Right forelimb (tissue), 1 donor: ENCODE data around the gene MAP3K21.

Source experiments
- DNase-seq: peaks from one replicate; pipeline ENCODE4 v3.0.0-alpha.2; 2018

Gene MAP3K21

DNA sequence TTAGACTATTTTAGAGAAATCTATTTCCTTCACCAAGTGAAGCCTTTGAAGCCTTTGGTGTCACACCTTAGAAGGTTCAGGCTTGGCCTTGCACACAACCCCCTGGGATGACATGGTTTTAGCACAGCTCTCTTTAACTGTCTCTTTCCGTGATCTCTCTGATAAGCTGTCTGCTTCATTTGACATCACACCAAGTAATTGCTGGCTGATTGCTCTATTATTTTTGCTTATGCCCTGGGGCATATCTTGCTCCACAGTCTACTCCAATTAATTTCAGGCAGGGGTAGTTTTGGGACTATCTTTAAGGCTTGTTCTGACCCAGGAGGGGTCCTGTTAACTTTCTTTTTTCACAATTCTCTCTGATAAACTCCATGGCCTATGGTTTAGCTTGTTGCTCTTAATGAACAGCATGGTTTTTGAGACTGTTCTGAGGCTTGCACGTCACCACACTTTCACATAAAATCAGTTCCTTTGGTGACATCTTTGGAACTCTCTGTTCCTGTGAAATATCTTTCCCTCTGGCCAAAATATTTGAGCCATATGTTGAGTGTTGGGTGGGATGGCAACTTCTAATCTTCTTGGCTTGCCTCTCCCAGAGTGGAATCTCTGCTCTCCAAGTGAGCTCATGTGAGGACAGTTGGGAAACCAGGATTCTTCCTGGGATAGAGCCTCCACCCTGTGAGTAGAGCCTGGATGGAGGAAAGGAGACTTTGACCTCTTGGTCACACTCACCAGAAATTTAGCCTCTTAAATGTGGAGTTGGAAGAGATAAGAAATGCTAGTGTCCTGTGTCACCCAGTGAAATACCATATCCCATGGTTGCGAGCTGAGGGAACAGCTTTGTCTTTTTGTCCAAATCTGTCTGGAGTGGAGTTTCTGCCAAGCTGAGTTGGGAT lies 63.6 kb downstream of the MAP3K21 start:
- no peak for DNase-seq

DNA sequence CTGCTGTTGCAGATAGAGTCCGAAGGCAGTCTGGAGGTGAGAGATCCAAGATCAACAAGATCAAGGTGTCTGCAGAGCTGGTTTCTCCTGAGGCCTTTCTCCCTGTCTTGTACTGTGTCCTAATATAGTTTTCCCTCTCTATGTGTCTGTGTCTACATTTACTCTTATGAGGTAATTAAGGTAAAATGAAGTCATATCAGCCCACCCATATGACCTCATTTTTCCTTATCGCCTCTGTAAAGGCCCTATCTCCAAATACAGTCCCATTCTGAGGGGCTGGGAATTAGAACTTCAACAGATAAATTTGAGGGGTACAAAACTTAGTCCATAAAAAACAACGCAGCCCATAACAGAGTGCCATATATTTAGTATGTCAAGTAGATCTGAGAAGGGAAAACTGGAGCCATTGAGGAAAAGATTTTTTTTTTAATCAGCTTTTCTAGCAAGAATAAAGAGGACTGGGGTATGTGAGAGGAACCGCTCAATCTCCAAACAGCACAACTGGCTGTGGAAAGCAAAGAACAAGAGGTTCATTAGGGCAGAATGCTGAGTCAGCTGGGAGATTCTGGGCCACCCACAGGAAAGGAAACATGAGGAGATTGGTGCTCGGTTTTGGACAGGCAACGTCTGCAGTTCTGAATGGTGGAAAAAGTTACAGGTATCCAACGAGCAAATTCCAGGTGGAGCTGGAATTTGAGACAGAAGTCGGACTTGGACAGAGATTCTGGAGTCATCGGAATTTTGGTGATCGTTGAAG lies 65.7 kb downstream of the MAP3K21 start:
- no peak for DNase-seq

- DNase-seq = no peak
Measured at GRCh38 chr1:233393926-233394680, 66.6 kb downstream of the MAP3K21 start.

GRCh38 chr1:233394860-233395717 lies 67.6 kb downstream of the MAP3K21 start:
- no peak for DNase-seq

- DNase-seq = no peak
Measured at GRCh38 chr1:233395863-233396646, 68.5 kb downstream of the MAP3K21 start.

DNA sequence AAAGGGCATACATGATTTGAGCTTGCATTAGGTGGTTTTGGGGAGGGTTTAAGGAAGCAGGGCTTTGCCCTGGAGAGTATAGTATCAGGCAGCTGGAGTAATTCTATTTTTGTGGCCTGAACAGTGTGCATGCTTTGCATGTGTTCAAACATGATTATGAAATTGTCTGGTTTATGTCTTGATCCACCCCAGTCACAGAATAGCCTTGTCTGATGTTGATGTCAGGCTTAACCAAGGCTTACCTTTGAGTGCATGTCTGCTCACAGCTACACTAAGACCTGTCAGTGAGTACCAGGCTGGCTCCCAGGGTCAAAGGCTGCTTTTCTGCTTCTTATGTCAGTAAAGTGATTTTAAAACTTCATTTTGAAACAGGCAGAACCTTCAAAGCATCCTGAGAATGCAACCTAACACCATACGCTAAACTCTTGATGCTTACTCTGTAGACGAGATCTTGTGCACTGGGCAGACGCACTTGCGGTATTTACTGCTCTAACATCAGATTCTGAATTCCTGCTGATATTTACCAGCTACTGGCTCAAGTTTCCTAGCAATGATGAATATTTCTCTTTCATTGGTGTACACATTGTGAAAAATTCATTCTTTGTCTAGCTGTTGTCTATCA lies 78.9 kb downstream of the MAP3K21 start:
- no peak for DNase-seq

GRCh38 chr1:233406994-233407631 lies 79.6 kb downstream of the MAP3K21 start:
- no peak for DNase-seq

DNA sequence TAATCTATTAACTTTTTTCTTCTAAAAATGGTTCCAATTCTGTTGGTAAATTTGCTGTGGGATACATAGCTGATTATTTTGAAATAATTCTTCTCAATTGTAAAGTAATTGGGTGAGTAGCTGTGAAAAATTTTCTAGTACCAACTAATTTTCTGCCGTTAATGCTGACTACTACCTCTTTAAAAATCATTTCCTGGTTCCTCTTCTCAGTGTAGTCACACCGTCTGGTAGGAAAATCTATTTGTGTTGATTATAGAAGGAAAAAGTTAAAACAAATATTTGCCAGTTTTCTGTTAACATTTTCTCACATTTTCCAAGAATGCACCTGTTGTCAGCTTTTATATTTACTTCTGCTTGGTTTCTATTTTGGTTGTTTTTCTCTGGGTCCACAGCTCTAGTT lies 82.0 kb downstream of the MAP3K21 start:
- DNase-seq = no peak

- no peak for DNase-seq
Measured at GRCh38 chr1:233410906-233411305, 83.4 kb downstream of the MAP3K21 start.

GRCh38 chr1:233412812-233413211 lies 85.3 kb downstream of the MAP3K21 start:
- no peak for DNase-seq

- no peak for DNase-seq
Measured at GRCh38 chr1:233421293-233421692, 93.8 kb downstream of the MAP3K21 start.

DNA sequence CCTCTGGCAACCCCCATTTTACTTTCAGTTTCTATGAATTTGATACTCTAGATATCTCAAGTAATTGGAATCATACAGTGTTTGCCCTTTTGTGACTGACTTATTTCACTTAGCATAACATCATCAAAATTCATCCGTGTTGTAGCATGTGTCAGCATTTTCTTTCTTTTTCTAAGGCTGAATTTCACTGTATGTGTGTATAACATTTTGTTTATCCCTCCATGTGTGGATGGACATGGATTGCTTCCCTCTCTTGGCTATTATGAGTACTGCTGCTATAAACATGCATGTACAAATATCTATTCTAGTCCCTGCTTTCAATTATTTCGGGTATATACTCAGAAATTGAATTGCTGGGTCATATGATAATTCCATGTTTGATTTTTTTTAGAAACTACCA lies 97.3 kb downstream of the MAP3K21 start:
- no peak for DNase-seq

- no peak for DNase-seq
Measured at GRCh38 chr1:233427907-233428306, 100.4 kb downstream of the MAP3K21 start.

DNA sequence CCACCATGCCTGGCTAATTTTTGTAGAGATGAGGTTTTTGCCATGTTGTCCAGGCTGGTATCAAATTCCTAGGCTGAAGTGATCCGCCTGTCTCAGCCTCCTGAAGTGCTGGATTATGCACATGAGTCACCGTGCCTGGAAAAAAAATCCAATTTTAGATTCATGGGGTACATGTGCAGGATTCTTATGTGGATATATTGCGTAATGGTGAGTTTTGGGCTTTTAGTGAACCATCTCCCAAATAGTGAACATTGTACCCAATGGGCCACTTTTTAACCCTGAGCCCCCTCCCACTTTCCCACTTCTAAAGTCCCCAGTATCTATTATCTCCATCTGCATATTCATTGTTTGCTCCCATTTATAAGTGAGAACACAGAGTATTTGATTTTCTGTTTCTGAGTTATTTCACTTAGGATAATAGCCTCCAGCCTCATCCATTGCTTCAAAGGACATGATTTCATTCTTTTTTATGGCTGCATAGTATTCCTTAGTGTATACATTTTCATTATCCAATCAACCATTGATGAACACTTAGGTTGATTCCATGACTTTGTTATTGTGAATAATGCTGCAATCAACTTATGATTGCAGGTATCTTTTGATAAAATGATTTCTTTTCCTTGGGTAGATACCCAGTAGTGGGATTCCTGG lies 104.4 kb downstream of the MAP3K21 start:
- DNase-seq = no peak

DNA sequence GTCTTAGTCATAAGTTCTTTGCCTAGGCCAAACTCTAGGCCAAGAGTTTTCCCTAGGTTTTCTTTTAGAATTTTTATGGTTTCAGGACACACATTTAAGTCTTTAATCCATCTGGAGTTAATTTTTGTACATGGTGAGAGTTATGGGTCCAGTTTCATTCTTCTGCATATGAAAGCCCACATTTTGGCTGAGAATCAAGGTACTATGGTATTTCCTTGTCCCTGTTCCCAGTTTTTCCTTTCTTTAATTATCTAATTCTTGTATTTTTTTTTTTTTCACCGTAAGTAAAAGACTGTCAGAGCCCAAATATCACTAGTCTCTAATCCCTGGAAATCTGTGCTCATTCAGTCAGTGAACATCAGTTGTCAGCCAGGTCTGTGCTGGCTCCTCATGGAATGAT lies 105.4 kb downstream of the MAP3K21 start:
- no peak for DNase-seq

GRCh38 chr1:233433436-233434210 lies 106.1 kb downstream of the MAP3K21 start:
- DNase-seq = no peak
